ENCODE measurements around the gene C16orf95. TPM values are rescaled to one million over a fixed set of nuclear protein-coding genes. Genes with fewer than 3 reads are reported as not detected.
"Not testable (repeated sequence)": the region's sequence is repeated elsewhere in the genome, so short reads cannot be mapped to it uniquely, and the experiment has no call there.

The C16orf95 gene
- total RNA-seq (ENCODE audit: insufficient read depth, low replicate concordance), result 0.72 TPM

DNA sequence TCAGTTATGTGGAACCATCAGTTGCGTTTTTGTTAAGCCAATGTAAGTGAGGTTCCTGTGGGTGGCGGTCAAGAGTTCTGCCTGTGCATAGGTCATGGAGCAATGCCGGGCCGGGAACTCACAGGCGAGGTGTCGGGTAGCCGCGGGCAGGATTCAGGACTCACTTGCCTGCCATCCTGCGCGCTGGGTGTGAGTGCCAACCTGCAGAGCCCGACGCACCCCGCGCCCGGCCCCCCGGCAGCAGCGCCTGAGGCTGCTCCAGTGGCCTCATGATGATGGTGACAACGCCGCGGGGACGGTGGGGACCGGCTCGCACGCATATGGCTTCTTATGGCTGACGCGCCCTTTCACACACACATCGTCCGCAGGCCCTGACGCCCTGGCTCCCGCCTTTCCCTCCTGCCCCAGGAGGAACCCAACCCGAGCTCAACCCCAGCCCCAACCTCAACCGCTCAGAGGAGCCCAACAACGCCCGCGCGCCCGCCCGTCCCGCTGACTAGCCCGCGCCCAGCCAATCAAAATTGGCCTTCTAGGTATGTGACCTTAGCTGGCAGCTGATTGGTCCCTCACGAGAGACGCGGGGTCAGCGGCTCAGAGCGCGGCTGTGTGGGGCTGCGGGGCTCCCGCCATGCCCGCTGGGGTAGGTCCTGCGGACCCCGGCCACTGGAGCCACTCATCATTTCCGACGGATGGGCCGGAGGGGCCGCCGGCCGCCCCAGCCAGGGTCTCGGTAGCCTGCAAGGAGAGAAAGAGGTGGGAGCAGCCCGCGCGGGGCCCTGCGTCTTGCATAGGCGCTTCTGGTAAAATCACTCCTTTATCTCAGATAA, at the start of gene C16orf95:
TSS of gene C16orf95 (minus strand) at position 470 of the 827 bp plus-strand sequence. CDS start at position 320, 150 bp downstream.
- peak; percentile 98 for DNase-seq (ENCODE audit: low spot score)

DNA sequence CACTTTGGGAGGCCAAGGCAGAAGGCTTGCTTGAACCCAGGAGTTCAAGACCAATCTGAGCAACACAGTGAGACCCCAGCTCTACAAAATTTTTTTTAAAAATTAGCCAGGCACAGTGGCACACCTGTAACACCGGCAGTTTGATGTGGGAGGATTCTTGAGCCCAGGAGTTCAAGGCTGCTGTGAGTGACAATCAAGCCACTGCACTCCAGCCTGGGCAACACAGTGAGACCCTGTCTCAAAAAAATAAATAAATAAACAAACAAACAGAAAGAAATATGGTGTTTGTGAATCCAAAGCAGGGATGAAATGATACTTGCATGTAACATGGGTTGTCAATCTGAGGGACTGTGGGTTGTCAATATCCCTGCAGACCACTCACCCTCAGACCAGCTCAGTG, 49.7 kb upstream of the C16orf95 start:
- DNase-seq (ENCODE audit: low spot score), result no peak

GRCh38 chr16:87366288-87366687, 49.1 kb upstream of the C16orf95 start:
- no peak for DNase-seq (ENCODE audit: low spot score)

- DNase-seq (ENCODE audit: low spot score), result no peak
These were observed 48.0 kb upstream of the C16orf95 start for GRCh38 chr16:87365021-87365713.

DNA sequence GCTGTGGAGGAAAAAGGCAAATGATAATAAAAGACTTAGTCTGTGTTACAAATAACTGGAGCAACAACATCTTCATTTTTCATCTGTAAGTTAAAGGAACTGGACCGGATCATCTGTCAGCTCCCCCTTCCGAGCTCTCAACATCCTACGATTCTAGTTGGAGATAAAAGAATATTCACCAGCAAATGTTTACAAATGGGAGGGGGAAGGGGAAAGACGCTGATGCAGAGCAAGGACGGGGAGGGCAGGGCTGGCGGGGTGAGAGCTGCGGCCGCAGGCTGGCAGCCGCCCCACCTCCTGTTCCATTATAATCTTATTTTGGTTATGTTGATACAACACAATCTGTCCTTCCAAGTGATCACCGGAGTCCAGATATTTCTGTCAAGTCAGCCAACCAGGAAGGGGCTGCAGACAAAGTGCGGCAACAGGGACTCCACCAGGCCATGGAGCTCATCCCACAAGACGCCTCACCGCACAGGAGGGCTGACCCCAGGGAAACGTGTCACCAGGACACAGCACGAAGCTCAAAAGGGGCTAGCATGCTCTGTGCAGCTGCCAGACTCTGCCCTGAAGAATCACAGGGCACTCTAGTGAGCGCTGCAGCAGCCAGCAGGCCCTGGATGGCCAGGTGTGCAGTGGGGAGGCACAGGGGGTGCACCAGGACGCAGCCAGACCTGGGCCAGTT, 46.7 kb upstream of the C16orf95 start:
- no peak for DNase-seq (ENCODE audit: low spot score)

DNA sequence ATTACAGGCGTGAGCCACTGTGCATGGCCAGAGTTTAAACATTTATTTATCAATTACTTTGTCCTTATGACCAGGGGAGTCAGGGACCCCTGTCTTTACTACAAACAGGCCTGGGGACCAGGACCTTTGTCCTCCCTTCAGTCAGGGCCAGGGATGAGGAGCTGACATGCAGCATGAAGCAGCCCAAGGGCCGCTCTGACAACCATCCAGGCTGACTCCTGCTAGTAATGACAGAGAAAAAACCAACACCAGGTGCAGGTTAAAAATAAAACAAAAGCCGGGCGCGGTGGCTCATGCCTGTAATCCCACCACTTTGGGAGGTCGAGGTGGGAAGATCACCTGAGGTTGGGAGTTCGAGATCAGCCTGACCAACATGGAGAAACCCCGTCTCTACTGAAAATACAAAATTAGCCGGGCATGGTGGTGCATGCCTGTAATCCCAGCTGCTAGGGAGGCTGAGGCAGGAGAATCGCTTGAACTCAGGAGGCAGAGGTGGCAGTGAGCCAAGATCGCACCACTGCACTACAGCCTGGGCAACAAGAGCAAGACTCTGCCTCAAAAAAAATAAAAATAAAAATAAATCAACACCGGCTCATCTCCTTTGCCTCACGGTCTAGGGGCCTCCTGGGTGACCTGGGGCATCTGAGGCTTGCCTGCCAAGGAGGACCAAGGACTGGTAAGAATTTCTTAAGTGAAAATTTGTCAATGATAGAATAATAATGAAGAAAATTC, 45.8 kb upstream of the C16orf95 start:
- not testable (repeated sequence) for DNase-seq (ENCODE audit: low spot score)

DNA sequence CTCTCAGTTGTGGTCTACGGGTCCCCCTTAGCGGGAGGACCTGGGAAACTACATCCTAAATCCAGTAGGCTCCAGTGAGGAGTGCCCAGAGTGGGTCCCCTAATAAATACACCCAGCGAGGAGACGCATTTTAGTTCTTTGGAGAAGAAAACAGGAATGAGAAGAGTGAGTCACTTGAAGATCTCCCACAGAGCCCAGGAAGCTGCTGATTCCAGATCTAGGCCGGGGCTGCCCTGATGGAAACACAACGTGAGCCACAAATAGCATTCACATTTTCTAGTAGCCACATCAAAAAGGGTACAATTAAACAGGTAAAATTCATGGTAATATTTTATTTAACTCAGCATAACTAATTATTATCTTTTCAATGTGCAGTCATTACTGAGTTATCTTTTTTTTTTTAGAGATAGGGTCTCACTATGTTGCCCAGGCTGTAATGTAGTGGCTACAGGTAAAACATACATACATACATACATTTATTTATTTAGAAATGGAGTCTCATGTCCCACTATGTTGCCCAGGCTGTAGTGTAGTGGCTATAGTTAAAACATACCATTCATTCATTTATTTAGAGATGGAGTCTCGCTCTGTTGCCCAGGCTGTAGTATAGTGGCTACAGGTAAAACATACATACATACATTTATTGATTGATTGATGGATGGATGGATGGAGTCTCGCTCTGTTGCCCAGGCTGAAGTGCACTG, 44.9 kb upstream of the C16orf95 start:
- DNase-seq (ENCODE audit: low spot score), result no peak

- DNase-seq (ENCODE audit: low spot score), result no peak
These were observed 43.8 kb upstream of the C16orf95 start for GRCh38 chr16:87360862-87361610.

GRCh38 chr16:87359121-87359520, 41.9 kb upstream of the C16orf95 start:
- DNase-seq (ENCODE audit: low spot score), result no peak

GRCh38 chr16:87358696-87359095, 41.5 kb upstream of the C16orf95 start:
- no peak for DNase-seq (ENCODE audit: low spot score)

DNA sequence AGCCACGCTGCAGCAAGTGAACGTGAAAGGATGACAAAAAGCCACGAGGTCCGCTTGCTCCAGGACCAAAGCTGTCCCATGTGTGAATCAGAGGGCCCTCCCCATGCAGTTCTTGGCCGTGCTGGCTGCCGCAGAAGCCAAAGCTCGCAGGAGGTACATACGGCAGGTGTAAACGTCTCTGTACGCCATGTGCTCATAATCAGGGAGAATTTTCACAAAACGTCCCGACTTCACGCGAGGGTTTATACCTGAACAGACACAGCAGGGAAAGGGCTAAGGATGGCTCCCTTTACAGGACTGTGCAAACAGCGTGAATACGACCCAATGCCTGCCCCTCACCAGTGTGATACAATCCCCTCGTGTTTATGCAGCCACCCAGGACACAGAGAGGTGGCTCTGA, 41.1 kb upstream of the C16orf95 start:
- no peak for DNase-seq (ENCODE audit: low spot score)

DNA sequence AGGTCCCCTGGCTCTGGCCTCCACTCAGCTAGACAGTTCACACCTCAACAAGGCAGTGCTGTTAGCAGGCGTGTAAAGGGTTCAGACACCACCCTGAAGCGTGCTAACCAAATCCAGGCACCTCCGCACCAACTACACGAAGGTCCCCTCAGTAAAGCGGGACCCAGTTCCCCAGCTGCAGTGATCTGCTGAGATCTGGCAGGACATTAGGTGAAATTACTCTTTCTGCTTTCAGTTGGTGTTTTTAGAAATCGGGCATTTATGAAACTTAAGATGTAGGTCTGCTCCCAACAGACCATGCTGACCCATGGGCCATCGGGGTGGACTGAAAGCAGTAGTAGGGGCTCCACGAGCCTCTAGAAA, 39.3 kb upstream of the C16orf95 start:
- no peak for DNase-seq (ENCODE audit: low spot score)

DNA sequence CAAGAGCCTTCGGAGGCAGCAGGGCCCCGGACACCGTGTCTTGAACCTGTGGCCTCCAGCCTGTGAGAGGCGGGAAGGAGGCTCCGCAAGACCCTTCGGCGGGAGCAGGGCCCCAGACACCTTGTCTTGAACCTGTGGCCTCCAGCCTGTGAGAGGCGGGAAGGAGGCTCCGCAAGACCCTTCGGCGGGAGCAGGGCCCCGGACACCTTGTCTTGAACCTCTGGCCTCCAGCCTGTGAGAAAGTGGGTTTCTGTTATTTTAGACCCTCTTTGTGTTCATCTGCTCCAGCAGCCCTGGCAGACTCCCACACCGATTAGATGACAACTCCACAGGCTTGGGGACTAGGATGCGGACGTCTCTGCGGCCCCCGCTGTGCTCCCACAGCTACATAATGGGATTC, 36.4 kb upstream of the C16orf95 start:
- no peak for DNase-seq (ENCODE audit: low spot score)

GRCh38 chr16:87352818-87353217, 35.6 kb upstream of the C16orf95 start:
- no peak for DNase-seq (ENCODE audit: low spot score)

- DNase-seq (ENCODE audit: low spot score), result peak; percentile 78
These were observed 34.1 kb upstream of the C16orf95 start for GRCh38 chr16:87351320-87351698.

- peak; percentile 89 for DNase-seq (ENCODE audit: low spot score)
These were observed 33.6 kb upstream of the C16orf95 start for GRCh38 chr16:87350681-87351319.

- DNase-seq (ENCODE audit: low spot score), result no peak
These were observed 32.8 kb upstream of the C16orf95 start for GRCh38 chr16:87350031-87350430.

DNA sequence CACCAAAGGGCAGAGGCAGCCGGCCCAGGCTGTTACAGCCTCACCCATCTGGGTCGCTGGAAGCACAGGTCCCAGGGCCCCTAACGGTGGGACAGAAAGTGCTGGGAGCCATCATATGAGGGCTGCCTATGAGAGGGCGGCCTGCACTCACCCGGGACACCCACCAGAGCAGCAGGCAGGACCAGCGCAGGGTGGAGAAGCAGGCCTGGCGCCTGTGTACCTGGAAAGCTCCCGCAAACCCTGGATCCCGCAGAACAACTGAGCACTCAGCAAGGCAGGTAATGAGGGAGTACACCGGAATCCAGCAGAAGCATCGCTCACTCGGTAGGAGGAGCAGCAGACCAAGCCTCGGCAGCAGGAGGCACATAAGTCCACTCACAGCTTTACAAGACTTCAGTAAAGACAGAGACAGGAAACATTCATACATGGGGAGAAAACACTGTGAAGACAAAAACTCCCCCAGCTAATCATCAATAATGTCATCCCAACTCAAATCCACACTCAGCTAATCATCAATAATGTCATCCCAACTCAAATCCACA, 31.5 kb upstream of the C16orf95 start:
- no peak for DNase-seq (ENCODE audit: low spot score)

DNA sequence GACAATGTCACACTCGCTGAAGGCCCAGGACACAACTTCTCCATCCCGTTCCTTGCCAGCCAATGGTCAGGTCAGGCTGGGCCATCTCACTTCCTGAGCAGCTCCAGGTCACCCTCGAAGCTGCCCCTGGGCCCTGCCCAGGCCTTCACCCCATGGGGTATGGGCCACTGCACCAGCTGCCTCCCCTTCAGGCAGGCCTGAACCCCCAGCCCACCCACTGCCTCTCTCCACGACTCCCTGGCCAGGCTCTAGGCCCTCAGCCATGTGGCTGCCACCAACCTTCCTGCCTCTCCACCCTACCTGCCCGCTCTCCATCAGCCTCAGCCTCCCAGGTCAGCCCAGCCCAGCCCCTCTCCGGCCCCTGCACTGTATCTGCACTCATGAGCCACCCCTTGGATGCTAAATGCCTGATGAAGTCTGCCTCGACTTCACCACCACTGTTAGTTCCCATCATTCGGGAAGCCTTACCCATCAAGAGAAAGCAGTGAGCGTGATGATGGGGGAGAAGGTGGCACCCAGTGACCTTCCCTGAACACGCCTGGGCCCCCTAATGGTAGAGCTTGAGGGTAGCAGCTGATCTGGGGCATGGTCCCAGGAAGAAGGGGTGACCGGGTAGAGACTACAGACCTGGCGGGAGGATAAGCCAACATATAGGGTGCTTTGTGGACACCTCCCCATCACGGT, 30.9 kb upstream of the C16orf95 start:
- DNase-seq (ENCODE audit: low spot score), result no peak
